ENCODE results near the gene NFATC2. TPM values are rescaled to one million over a fixed set of nuclear protein-coding genes. Genes with fewer than 3 reads are reported as not detected.

The NFATC2 gene
- total RNA-seq, 1 donor from 2014 or later: 1.9 TPM

DNA sequence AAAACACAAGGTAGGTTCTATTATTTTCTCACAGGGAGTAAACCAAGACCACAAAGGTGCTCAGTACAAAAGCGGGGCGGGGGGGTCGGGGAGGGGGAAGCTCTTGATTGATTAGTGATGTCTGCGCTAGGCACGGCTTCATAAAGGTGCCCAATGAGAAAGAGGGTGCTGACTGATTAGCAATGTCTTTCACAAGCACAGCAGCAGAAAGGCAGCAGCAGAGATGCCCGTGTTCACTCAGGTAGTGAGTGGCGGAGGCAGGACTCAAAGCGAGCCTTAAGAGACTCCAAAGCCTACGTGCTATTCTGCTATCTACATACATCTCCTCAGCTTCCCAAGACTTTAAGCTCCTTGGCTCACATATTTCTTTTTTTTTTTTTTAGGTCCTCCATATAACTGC, 20.3 kb downstream of the NFATC2 start:
- DNase-seq (ENCODE audit: low read depth, low spot score): no peak
- Mint-ChIP-seq H3K36me3 (ENCODE audit: low read depth) (no peaks in the 10 kb centered on the region), H3K4me1 (peaks cover 9% of the 10 kb centered on the region), H3K4me3 (no peak overlapping the region), H3K9me3 (no peaks in the 10 kb centered on the region), H3K27ac (ENCODE audit: unreplicated experiment) (no peak overlapping the region), H3K27me3 (ENCODE audit: low read depth) (no peaks in the 10 kb centered on the region)
- TF ChIP-seq, protein P1, sequence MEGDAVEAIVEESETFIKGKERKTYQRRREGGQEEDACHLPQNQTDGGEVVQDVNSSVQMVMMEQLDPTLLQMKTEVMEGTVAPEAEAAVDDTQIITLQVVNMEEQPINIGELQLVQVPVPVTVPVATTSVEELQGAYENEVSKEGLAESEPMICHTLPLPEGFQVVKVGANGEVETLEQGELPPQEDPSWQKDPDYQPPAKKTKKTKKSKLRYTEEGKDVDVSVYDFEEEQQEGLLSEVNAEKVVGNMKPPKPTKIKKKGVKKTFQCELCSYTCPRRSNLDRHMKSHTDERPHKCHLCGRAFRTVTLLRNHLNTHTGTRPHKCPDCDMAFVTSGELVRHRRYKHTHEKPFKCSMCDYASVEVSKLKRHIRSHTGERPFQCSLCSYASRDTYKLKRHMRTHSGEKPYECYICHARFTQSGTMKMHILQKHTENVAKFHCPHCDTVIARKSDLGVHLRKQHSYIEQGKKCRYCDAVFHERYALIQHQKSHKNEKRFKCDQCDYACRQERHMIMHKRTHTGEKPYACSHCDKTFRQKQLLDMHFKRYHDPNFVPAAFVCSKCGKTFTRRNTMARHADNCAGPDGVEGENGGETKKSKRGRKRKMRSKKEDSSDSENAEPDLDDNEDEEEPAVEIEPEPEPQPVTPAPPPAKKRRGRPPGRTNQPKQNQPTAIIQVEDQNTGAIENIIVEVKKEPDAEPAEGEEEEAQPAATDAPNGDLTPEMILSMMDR (conservative IDR thresholded peaks at IDR 0.05): no peak

GRCh38 chr20:51517839-51518238, 24.7 kb downstream of the NFATC2 start:
- H3K4me3 Mint-ChIP-seq: no peak overlapping the region
- no peak for DNase-seq (ENCODE audit: low read depth, low spot score)
- TF ChIP-seq, protein P1 (conservative IDR thresholded peaks at IDR 0.05): no peak
- no peak overlapping the region for H3K27ac Mint-ChIP-seq (ENCODE audit: unreplicated experiment)
- H3K27me3 Mint-ChIP-seq (ENCODE audit: low read depth): no peaks in the 10 kb centered on the region
- no peaks in the 10 kb centered on the region for H3K9me3 Mint-ChIP-seq
- no peaks in the 10 kb centered on the region for H3K4me1 Mint-ChIP-seq
- no peaks in the 10 kb centered on the region for H3K36me3 Mint-ChIP-seq (ENCODE audit: low read depth)

- no peak for DNase-seq (ENCODE audit: low read depth, low spot score)
- no peaks in the 10 kb centered on the region for H3K27me3 Mint-ChIP-seq (ENCODE audit: low read depth)
- no peak overlapping the region for H3K4me3 Mint-ChIP-seq
- H3K36me3 Mint-ChIP-seq (ENCODE audit: low read depth): no peaks in the 10 kb centered on the region
- peak overlapping the region; percentile 50 for H3K27ac Mint-ChIP-seq (ENCODE audit: unreplicated experiment)
- TF ChIP-seq, protein P1 (conservative IDR thresholded peaks at IDR 0.05): no peak
- H3K9me3 Mint-ChIP-seq: no peaks in the 10 kb centered on the region
- peaks cover 5% of the 10 kb centered on the region for H3K4me1 Mint-ChIP-seq
Measured at GRCh38 chr20:51516855-51517254, 25.7 kb downstream of the NFATC2 start.

- H3K36me3 Mint-ChIP-seq (ENCODE audit: low read depth): no peaks in the 10 kb centered on the region
- peak overlapping the region; percentile 17 for H3K27ac Mint-ChIP-seq (ENCODE audit: unreplicated experiment)
- peaks cover 22% of the 10 kb centered on the region for H3K4me1 Mint-ChIP-seq
- TF ChIP-seq, protein P1 (conservative IDR thresholded peaks at IDR 0.05): no peak
- no peak overlapping the region for H3K4me3 Mint-ChIP-seq
- DNase-seq (ENCODE audit: low read depth, low spot score): no peak
- no peaks in the 10 kb centered on the region for H3K9me3 Mint-ChIP-seq
- H3K27me3 Mint-ChIP-seq (ENCODE audit: low read depth): no peaks in the 10 kb centered on the region
Measured at GRCh38 chr20:51514836-51515235, 27.7 kb downstream of the NFATC2 start.

- Mint-ChIP-seq H3K4me3 (no peak overlapping the region), H3K27ac (ENCODE audit: unreplicated experiment) (no peak overlapping the region)
Measured at GRCh38 chr20:51514249-51514648, 28.3 kb downstream of the NFATC2 start.

More at GRCh38 chr20:51514249-51514648, 28.3 kb downstream of the NFATC2 start:
- H3K9me3 Mint-ChIP-seq: no peaks in the 10 kb centered on the region
- DNase-seq (ENCODE audit: low read depth, low spot score): no peak
- peaks cover 28% of the 10 kb centered on the region for H3K4me1 Mint-ChIP-seq
- TF ChIP-seq, protein P1 (conservative IDR thresholded peaks at IDR 0.05): no peak
- H3K27me3 Mint-ChIP-seq (ENCODE audit: low read depth): no peaks in the 10 kb centered on the region
- no peaks in the 10 kb centered on the region for H3K36me3 Mint-ChIP-seq (ENCODE audit: low read depth)
